Measurements from ENCODE around the gene LIPE.

The LIPE gene, protein sequence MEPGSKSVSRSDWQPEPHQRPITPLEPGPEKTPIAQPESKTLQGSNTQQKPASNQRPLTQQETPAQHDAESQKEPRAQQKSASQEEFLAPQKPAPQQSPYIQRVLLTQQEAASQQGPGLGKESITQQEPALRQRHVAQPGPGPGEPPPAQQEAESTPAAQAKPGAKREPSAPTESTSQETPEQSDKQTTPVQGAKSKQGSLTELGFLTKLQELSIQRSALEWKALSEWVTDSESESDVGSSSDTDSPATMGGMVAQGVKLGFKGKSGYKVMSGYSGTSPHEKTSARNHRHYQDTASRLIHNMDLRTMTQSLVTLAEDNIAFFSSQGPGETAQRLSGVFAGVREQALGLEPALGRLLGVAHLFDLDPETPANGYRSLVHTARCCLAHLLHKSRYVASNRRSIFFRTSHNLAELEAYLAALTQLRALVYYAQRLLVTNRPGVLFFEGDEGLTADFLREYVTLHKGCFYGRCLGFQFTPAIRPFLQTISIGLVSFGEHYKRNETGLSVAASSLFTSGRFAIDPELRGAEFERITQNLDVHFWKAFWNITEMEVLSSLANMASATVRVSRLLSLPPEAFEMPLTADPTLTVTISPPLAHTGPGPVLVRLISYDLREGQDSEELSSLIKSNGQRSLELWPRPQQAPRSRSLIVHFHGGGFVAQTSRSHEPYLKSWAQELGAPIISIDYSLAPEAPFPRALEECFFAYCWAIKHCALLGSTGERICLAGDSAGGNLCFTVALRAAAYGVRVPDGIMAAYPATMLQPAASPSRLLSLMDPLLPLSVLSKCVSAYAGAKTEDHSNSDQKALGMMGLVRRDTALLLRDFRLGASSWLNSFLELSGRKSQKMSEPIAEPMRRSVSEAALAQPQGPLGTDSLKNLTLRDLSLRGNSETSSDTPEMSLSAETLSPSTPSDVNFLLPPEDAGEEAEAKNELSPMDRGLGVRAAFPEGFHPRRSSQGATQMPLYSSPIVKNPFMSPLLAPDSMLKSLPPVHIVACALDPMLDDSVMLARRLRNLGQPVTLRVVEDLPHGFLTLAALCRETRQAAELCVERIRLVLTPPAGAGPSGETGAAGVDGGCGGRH

DNA sequence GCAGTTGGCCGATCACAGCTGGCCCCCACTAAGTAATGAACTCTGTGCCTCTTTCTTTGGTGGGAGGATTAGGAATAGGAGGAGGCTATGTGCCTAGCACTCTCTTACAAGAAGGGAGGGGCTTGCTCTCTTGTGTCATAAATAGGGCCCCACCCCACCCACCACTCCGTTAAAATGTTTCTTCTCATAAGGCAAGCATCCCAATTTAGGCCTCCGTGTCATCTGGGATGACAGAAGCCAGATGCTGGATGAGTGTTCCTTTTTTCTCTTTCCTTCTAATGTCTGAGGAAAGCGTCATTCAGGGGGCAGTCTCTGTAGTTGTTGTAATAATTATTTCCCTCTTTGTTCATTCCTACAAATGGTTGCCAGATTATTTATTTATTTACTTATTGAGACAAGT, at the start of gene LIPE:
Gene LIPE, minus strand, starts transcription at position 76 of the 400 bp plus-strand sequence. CDS start 239 bp downstream, outside the sequence.
- Histone ChIP-seq H3K4me1 (ENCODE audit: insufficient read depth, low read length) (peaks cover 3% of the 10 kb centered on the region), H2AFZ (ENCODE audit: low read depth, low read length) (no peak within 1 kb of the TSS), H3K4me3 (ENCODE audit: low read length) (no peak within 1 kb of the TSS), H3K27me3 (ENCODE audit: insufficient read depth, low read length) (no peaks in the 10 kb centered on the region), H3K9me3 (ENCODE audit: low read length) (no peaks in the 10 kb centered on the region), H3K36me3 (ENCODE audit: insufficient read depth, low read length) (no peaks in the 10 kb centered on the region)

DNA sequence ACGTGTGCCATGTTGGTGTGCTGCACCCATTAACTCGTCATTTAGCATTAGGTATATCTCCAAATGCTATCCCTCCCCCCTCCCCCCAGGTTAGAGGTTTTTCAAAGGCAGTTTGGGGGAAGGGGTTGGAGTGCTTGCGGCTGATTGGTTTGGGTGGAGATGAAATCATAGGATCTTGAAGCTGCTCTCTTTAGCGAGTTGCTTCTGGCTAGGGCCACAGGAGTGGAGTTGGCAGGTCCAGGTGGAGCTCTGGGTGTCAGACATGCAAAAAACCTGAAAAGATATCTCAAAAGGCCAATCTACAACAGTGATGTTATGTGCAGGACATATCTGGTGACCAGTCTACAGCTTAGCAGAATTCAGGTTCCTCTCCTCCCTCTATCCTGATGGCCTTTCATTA, 48.2 kb upstream of the LIPE start:
- peaks cover 11% of the 10 kb centered on the region for H3K4me1 ChIP-seq (ENCODE audit: insufficient read depth, low read length)

DNA sequence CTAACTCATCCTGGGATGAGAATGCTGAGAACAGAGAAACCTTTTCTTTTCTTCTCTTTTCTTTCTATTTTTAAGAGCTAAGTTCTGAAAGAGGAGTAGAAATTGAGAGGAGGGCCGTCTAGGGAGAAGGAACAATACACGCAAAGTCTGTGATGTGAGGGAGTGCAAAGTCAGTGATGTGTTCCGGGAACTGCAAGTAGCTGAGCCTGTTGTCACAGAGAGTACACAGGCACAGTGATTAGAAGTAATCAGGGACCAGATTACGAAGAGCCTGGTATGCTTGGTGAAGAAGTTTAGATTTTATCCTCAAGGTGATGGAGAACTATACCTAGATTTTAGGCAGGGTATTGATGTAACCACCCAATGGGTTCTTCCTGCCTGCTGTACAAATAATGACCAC, 47.6 kb upstream of the LIPE start:
- peaks cover 12% of the 10 kb centered on the region for H3K4me1 ChIP-seq (ENCODE audit: insufficient read depth, low read length)
- H3K9me3 ChIP-seq (ENCODE audit: low read length): no peaks in the 10 kb centered on the region
- H3K4me3 ChIP-seq (ENCODE audit: low read length): no peak overlapping the region
- no peaks in the 10 kb centered on the region for H3K27me3 ChIP-seq (ENCODE audit: insufficient read depth, low read length)
- H2AFZ ChIP-seq (ENCODE audit: low read depth, low read length): no peak overlapping the region
- H3K36me3 ChIP-seq (ENCODE audit: insufficient read depth, low read length): no peaks in the 10 kb centered on the region

More for the DNA sequence above, 48.2 kb upstream of the LIPE start:
- no peaks in the 10 kb centered on the region for H3K27me3 ChIP-seq (ENCODE audit: insufficient read depth, low read length)
- no peak overlapping the region for H2AFZ ChIP-seq (ENCODE audit: low read depth, low read length)
- no peaks in the 10 kb centered on the region for H3K36me3 ChIP-seq (ENCODE audit: insufficient read depth, low read length)
- no peaks in the 10 kb centered on the region for H3K9me3 ChIP-seq (ENCODE audit: low read length)
- H3K4me3 ChIP-seq (ENCODE audit: low read length): no peak overlapping the region

DNA sequence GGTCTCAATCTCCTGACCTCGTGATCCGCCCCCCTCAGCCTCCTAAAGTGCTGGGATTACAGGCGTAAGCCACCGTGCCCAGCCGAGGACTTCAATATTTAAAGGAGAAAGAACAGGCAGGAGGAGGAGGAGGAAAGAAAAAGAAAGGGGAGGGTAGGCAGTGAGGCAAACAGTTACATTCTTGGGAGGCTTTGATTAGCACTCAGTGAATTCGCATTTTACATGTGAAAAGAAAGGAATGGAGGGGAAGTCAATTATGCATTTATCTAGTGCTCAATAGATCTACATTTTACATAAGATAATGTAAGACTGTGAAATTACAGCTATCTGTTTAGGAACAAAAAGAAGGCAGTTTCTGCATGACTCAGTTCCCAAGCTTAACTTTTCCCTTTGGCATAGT, 46.5 kb upstream of the LIPE start:
- Histone ChIP-seq H3K27me3 (ENCODE audit: insufficient read depth, low read length) (no peaks in the 10 kb centered on the region), H3K4me1 (ENCODE audit: insufficient read depth, low read length) (peaks cover 15% of the 10 kb centered on the region), H3K9me3 (ENCODE audit: low read length) (no peaks in the 10 kb centered on the region), H3K36me3 (ENCODE audit: insufficient read depth, low read length) (no peaks in the 10 kb centered on the region), H3K4me3 (ENCODE audit: low read length) (no peak overlapping the region), H2AFZ (ENCODE audit: low read depth, low read length) (no peak overlapping the region)

DNA sequence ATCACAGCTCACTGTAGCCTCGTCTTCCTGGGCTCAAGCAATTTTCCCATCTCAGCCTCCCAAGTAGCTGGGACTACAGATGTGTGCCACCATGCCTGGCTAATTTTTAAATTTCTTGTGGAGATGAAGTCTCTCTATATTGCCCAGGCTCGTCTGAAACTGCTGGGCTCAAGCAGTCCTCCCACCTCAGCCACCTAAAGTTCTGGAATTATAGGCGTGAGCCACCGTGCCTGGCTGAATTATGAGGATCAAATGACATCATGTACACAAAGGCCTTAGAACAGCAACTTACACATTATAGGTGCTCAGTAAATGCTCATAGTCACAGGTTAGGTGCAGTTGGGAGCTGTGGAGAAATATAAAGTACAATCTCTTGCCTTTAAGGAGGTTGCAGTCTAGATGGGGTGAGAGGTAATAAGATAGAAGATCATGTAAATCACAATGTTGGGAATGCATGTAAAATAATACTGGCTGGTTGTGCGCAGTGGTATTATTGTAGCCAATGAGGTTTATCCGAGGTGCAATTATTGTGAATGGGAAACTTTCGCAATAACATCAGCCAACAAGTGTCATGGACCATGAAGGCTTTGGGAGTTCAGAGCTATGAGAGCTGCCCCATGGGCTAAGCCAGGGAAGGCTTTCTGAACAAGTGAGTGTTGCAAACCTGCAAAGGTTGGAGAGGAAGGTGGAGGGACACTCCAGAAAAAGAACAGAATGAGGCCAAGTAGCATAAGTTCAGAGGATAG, 45.4 kb upstream of the LIPE start:
- Histone ChIP-seq H3K4me3 (ENCODE audit: low read length) (no peak overlapping the region), H3K4me1 (ENCODE audit: insufficient read depth, low read length) (peaks cover 15% of the 10 kb centered on the region), H3K9me3 (ENCODE audit: low read length) (no peaks in the 10 kb centered on the region), H3K27me3 (ENCODE audit: insufficient read depth, low read length) (no peaks in the 10 kb centered on the region), H2AFZ (ENCODE audit: low read depth, low read length) (no peak overlapping the region), H3K36me3 (ENCODE audit: insufficient read depth, low read length) (no peaks in the 10 kb centered on the region)

DNA sequence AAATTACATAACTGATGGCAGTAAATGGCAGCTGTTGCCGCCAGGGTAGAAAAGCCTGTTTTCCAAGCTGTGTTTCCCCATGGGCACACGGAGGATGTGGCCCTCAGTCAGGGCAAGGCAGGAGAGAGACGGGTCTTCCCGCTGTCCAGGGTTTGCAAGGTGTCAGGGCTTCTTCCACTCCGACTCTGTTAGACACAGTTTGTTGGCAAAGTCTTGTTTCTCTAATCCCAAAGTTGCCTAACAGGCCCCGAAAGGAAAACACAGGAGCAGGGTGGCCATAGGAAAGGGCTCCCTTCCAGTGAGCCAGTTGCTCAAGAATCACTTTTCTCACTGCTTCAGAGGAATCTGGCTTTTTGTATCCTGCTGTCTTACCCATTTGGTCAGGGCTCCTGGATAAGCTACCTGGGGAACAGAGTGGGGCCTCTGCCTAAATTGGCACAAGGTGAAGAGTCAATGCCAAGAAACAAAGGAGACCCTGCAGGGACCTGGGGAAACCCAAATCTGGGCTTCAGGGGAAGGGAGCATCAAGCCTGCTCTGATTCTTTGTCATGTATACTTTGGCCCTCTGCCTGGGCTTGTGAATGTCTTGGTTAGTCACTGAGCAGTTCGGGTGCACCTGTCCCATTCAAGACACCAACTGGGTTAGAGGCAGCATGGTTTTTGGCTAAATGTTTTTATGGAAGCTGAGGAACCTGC, 44.5 kb upstream of the LIPE start:
- Histone ChIP-seq H3K27me3 (ENCODE audit: insufficient read depth, low read length) (no peaks in the 10 kb centered on the region), H3K36me3 (ENCODE audit: insufficient read depth, low read length) (no peaks in the 10 kb centered on the region), H3K9me3 (ENCODE audit: low read length) (no peaks in the 10 kb centered on the region), H3K4me3 (ENCODE audit: low read length) (no peak overlapping the region), H3K4me1 (ENCODE audit: insufficient read depth, low read length) (peaks cover 15% of the 10 kb centered on the region), H2AFZ (ENCODE audit: low read depth, low read length) (no peak overlapping the region)

DNA sequence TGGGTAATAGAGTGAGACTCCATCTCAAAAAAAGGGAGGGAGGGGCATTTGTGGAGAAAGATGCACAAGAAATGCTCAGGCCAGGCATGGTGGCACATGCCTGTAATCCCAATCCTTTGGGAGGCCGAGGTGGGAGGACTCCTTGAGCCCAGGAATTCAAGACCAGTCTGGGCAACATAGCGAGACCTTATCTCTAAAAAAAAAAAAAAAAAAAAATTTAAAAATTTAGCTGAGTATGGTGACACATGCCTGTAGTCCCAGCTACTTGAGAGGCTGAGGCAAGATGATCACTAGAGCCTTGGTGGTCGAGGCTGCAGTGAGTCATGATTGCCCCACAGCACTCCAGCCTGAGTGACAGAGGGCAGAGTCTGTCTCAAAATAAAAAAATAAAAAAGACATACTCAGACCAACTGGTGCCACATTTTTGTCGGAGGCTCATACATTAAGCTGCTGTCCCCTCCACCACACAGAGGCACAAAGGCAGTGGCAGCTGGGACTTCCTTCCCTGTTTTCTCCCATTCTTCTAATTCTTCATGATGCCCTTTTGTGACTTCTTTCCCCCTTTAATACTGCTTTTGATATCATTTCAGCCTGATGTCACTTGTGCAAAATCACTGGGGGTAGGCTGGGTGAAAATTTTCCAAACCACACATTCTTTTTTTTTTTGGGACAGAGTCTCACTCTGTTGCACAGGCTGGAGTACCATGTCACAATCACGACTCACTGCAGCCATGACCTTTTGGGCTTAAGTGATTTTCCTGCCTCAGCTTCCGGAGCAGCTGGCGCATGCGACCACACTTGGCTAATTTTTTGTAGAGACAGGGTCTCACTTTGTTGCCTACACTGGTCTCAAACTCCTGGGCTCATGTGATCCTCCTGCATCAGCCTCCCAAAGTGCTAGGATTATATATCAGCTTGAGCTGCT, 42.4 kb upstream of the LIPE start:
- Histone ChIP-seq H3K4me1 (ENCODE audit: insufficient read depth, low read length) (peaks cover 12% of the 10 kb centered on the region), H3K27me3 (ENCODE audit: insufficient read depth, low read length) (no peaks in the 10 kb centered on the region), H2AFZ (ENCODE audit: low read depth, low read length) (no peak overlapping the region), H3K9me3 (ENCODE audit: low read length) (no peaks in the 10 kb centered on the region), H3K4me3 (ENCODE audit: low read length) (no peak overlapping the region), H3K36me3 (ENCODE audit: insufficient read depth, low read length) (no peaks in the 10 kb centered on the region)

DNA sequence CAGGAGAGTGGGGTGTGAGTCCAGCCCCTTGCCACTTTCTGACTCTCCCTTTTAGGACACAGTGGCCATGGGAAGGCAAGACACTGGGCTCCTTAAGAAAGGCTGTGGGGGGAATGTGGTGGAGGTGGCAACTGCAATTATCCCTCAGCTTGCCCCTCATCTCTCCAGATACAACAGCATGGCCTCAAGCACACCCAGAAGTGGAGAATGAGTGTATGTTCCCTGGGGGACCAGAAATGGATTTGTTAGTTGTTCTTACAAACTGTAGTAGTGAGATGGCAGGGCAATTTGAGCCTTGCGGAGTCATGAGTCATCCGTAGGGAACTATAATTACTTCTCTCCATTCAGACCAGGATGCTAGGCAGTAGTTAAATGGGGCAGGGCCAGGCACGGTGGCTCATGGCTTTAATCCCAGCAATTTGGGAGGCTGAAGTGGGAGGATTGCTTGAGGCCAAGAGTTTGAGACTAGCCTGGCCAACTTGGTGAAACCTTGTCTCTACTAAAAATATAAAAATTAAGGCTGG, 41.1 kb upstream of the LIPE start:
- no peak overlapping the region for H3K4me3 ChIP-seq (ENCODE audit: low read length)
- no peak overlapping the region for H2AFZ ChIP-seq (ENCODE audit: low read depth, low read length)
- H3K27me3 ChIP-seq (ENCODE audit: insufficient read depth, low read length): no peaks in the 10 kb centered on the region
- H3K9me3 ChIP-seq (ENCODE audit: low read length): no peaks in the 10 kb centered on the region
- H3K4me1 ChIP-seq (ENCODE audit: insufficient read depth, low read length): peaks cover 4% of the 10 kb centered on the region
- H3K36me3 ChIP-seq (ENCODE audit: insufficient read depth, low read length): no peaks in the 10 kb centered on the region

DNA sequence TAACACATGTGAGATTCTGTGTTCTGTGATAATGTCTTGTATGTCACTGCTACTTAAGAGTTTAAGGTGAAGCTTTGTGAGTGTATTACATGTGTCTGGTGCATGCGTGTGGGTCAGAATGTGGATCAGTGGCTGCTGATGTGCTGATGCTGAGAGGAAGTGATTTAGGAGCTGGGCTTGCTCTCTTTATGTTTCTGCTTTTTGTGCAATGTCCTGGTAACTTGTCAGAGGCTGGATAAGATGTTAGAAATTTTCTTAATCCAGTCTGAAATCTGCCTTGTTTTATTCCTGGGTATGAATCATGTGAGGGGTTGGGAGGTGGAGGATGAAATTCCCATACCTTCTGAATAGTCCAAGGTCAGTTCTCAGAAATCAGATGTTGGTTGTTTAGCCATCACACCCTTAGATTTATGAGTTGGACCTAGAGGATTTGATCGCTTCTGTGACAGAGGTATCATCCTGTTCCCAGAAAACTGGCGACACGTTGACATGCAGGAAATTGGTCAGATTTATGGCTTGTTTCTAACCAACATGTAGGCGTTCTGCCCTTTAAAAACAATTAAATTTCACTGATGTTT, 40.1 kb upstream of the LIPE start:
- no peak overlapping the region for H2AFZ ChIP-seq (ENCODE audit: low read depth, low read length)
- no peak overlapping the region for H3K4me3 ChIP-seq (ENCODE audit: low read length)
- no peaks in the 10 kb centered on the region for H3K27me3 ChIP-seq (ENCODE audit: insufficient read depth, low read length)

DNA sequence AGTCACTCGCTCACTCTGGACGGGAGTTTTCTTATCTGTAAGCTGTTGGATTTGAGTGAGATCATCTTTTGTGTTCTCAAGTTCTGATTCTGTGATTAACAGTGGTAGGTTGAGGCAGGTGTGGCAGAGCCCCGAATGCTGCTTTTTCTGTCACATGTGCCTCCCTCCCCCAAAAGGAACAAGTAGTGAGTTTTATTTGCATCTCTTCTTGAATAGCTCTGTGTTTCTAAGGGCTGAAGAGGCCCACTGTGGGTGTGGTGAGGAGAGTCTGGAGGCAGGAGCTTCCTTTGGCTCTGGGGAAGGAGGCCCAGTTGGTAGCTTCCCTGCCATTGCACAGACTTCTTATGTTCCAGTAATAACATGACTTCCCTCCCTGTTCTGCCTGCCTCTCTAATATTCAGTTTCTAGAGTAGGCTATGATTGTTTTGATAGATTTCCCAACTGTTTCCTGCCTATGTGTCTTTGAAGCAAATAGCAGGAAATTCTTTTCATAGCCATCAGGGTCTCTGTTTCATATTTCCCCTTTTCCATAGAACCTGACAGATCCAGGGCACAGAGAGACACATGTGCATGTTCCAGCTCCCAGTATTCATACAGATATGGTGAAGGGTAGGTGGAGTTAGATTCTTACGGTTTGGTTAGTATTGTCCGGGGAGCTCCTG, 39.5 kb upstream of the LIPE start:
- Histone ChIP-seq H3K4me3 (ENCODE audit: low read length) (no peak overlapping the region), H3K4me1 (ENCODE audit: insufficient read depth, low read length) (peaks cover 4% of the 10 kb centered on the region), H3K9me3 (ENCODE audit: low read length) (no peaks in the 10 kb centered on the region), H3K36me3 (ENCODE audit: insufficient read depth, low read length) (no peaks in the 10 kb centered on the region), H2AFZ (ENCODE audit: low read depth, low read length) (no peak overlapping the region), H3K27me3 (ENCODE audit: insufficient read depth, low read length) (no peaks in the 10 kb centered on the region)

More for the DNA sequence above, 40.1 kb upstream of the LIPE start:
- Histone ChIP-seq H3K9me3 (ENCODE audit: low read length) (no peaks in the 10 kb centered on the region), H3K4me1 (ENCODE audit: insufficient read depth, low read length) (peaks cover 4% of the 10 kb centered on the region), H3K36me3 (ENCODE audit: insufficient read depth, low read length) (no peaks in the 10 kb centered on the region)

DNA sequence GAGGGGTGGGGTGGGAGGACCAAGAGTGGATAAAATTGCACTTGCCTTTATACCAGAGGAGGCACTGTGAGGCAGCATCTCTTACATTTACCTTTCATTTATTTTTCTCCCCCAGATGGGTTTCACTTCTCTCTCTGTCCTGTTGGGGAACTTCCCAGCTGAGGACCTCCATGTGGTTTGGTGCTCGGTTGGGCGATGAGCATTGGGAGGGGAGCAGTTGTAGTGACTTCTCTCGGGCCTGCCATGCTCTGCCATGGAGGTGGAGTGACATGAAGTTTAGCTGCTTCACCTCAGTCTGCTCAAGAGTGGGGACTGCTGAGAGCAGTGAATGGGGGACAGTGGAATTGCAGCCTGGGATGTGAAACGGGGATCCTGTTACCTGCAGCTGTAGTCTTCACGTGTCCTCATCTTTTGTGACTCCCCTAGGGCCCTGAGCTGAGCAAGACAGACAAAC, 38.7 kb upstream of the LIPE start:
- Histone ChIP-seq H3K9me3 (ENCODE audit: low read length) (no peaks in the 10 kb centered on the region), H3K4me1 (ENCODE audit: insufficient read depth, low read length) (peaks cover 4% of the 10 kb centered on the region), H3K36me3 (ENCODE audit: insufficient read depth, low read length) (no peaks in the 10 kb centered on the region), H2AFZ (ENCODE audit: low read depth, low read length) (no peak overlapping the region), H3K27me3 (ENCODE audit: insufficient read depth, low read length) (no peaks in the 10 kb centered on the region), H3K4me3 (ENCODE audit: low read length) (no peak overlapping the region)
